ENCODE data around the gene CDYL2.

DNA sequence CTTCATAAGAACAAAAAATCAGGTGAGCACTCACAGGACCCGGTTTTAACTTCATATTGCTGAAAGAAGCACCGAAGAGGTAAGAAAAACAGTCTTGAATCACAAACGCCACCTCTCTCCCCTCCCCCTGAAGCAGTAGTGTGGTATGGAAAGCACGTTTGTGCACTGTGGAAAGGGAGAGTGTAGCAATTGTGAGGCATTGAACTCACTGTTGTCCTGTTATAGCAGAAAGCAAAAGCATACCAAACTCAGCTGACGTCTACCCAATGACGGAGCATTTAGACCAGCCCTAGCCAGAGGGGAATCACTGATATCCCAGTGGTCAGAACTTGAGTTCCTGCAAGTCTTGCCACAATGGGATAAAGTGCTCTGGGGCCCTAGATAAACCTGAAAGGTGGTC, 164.8 kb downstream of the CDYL2 start:
- TF ChIP-seq, protein P1, sequence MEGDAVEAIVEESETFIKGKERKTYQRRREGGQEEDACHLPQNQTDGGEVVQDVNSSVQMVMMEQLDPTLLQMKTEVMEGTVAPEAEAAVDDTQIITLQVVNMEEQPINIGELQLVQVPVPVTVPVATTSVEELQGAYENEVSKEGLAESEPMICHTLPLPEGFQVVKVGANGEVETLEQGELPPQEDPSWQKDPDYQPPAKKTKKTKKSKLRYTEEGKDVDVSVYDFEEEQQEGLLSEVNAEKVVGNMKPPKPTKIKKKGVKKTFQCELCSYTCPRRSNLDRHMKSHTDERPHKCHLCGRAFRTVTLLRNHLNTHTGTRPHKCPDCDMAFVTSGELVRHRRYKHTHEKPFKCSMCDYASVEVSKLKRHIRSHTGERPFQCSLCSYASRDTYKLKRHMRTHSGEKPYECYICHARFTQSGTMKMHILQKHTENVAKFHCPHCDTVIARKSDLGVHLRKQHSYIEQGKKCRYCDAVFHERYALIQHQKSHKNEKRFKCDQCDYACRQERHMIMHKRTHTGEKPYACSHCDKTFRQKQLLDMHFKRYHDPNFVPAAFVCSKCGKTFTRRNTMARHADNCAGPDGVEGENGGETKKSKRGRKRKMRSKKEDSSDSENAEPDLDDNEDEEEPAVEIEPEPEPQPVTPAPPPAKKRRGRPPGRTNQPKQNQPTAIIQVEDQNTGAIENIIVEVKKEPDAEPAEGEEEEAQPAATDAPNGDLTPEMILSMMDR (IDR thresholded peaks at IDR 0.05) = no peak
- TF ChIP-seq ZFX (IDR thresholded peaks at IDR 0.05; ENCODE audit: borderline replicate concordance) = no peak

Measured in 22Rv1 (cell line).